H1 (cell line): ENCODE results near the gene PTCRA.

Experiments
- EZH2 ChIP-seq: fragments of 200-600 bp; sonication (generic); IDR thresholded peaks from 2 replicates; pipeline ENCODE4 v1.7.1; 2012; ENCODE audit warnings: low read depth, mild to moderate bottlenecking, moderate library complexity, low read length, inconsistent platforms; ENCODE audit not compliant: severe bottlenecking
- JUND ChIP-seq: IDR thresholded peaks from 2 replicates; pipeline ENCODE4 v1.6.1; 2011; ENCODE audit warnings: mild to moderate bottlenecking, improper control_type of control experiment, low read length
- POLR2A ChIP-seq, 2 experiments: IDR thresholded peaks; 1 replicate in 1 of 2; 2 replicates in 1 of 2; pipeline ENCODE4 v1.6.1; 2011; ENCODE audit warnings: low read depth in 2 of 2, low read length in 2 of 2, mild to moderate bottlenecking in 2 of 2; ENCODE audit errors: control extremely low read depth in 1 of 2
- RAD21 ChIP-seq, 2 experiments: IDR thresholded peaks in 1 of 2; conservative IDR thresholded peaks in 1 of 2; 2 replicates each; pipeline ENCODE4 v1.6.1; 2011; ENCODE audit warnings: low read depth in 2 of 2, low read length in 2 of 2, improper control_type of control experiment in 1 of 2, inconsistent platforms in 1 of 2, mild to moderate bottlenecking in 1 of 2, moderate library complexity in 1 of 2
- SP2 ChIP-seq: IDR thresholded peaks from 2 replicates; pipeline ENCODE4 v1.6.1; 2012; ENCODE audit warnings: mild to moderate bottlenecking, low read length, inconsistent platforms
- SRF ChIP-seq: IDR thresholded peaks from 2 replicates; pipeline ENCODE4 v1.6.1; 2011; ENCODE audit warnings: mild to moderate bottlenecking, low read depth, low read length, moderate library complexity
- TEAD4 ChIP-seq: IDR thresholded peaks from 2 replicates; pipeline ENCODE4 v1.6.1; 2012; ENCODE audit warnings: low read depth, low read length, inconsistent platforms, mixed read lengths
- TF ChIP-seq, protein P1 (sequence below), 3 experiments: IDR thresholded peaks; 1 replicate in 2 of 3; 2 replicates in 1 of 3; pipeline versions ENCODE4 v1.5.1 to v1.6.1; 2011; ENCODE audit warnings: low read length in 3 of 3, mild to moderate bottlenecking in 3 of 3, inconsistent platforms in 2 of 3, low read depth in 1 of 3, moderate library complexity in 1 of 3; ENCODE audit not compliant: insufficient read depth in 1 of 3; ENCODE audit errors: control extremely low read depth in 1 of 3

DNA sequence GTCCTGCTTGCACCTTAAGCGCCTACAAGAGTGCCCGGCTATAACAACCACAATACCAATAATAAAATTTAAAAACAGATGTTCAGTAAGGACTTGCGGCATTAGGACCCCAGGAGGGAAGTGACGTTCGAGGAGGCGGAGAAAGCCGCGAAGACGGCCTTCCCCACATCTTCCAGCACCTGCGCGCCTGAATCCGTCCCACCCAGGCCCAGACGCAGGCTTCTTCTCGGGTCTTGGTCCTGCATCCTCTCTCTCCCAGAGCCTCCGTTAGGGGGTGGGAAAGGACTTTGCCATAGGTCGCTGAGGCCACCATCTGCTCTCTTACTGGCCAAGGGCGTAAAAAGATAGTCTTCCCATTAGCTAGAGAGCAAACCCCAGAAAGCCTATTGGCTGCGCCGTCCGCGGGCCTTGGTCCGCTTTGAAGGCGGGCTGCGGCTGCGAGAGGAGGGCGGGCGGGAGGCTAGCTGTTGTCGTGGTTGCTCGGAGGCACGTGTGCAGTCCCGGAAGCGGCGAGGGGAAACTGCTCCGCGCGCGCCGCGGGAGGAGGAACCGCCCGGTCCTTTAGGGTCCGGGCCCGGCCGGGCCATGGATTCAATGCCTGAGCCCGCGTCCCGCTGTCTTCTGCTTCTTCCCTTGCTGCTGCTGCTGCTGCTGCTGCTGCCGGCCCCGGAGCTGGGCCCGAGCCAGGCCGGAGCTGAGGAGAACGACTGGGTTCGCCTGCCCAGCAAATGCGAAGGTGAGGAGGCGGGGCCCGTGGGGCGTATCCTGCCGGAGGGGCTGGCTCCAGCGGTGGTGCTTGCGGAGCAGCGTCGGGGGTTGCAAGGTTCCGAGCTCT lies 13.3 kb downstream of the PTCRA start, which contains the start of gene CNPY3:
- TF ChIP-seq, protein P1, sequence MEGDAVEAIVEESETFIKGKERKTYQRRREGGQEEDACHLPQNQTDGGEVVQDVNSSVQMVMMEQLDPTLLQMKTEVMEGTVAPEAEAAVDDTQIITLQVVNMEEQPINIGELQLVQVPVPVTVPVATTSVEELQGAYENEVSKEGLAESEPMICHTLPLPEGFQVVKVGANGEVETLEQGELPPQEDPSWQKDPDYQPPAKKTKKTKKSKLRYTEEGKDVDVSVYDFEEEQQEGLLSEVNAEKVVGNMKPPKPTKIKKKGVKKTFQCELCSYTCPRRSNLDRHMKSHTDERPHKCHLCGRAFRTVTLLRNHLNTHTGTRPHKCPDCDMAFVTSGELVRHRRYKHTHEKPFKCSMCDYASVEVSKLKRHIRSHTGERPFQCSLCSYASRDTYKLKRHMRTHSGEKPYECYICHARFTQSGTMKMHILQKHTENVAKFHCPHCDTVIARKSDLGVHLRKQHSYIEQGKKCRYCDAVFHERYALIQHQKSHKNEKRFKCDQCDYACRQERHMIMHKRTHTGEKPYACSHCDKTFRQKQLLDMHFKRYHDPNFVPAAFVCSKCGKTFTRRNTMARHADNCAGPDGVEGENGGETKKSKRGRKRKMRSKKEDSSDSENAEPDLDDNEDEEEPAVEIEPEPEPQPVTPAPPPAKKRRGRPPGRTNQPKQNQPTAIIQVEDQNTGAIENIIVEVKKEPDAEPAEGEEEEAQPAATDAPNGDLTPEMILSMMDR (IDR thresholded peaks at IDR 0.05; ENCODE audit: control extremely low read depth in 1 of 3, insufficient read depth in 1 of 3, low read depth in 1 of 3, low read length in 3 of 3): no peak
- TF ChIP-seq SP2: peak; percentile 33; the same call in 1 of the 2 replicates
- no peak for TF ChIP-seq JUND
- TF ChIP-seq SRF: no peak
- no peak for TF ChIP-seq EZH2
- TF ChIP-seq RAD21 (IDR thresholded peaks at IDR 0.05 in 1 of 2, conservative IDR thresholded peaks at IDR 0.05 in 1 of 2; ENCODE audit: low read depth in 2 of 2, low read length in 2 of 2): no peak; a peak in 1 of 4 replicates
- peak; percentile 56 to 73 for TF ChIP-seq POLR2A (IDR thresholded peaks at IDR 0.05; ENCODE audit: control extremely low read depth in 1 of 2, low read depth in 2 of 2, low read length in 2 of 2)
- TF ChIP-seq TEAD4: no peak
